ENCODE results near the gene OSBPL2. TPM values are rescaled to one million over a fixed set of nuclear protein-coding genes. Genes with fewer than 3 reads are reported as not detected.

OSBPL2 gene
- total RNA-seq, 2 experiments from 2014 or later, result 23.6 to 24.3 TPM

GRCh38 chr20:62240020-62240685 lies 1.8 kb downstream of the OSBPL2 start:
- no peak for DNase-seq
- ChIA-PET CTCF (no interaction called here), POLR2A (interaction anchor here (0.6 kb wide), 1 partner anchor 37 kb away, joined by 3 read pairs; no protein-coding TSS in a partner anchor)
- peaks cover 28% of the 10 kb centered on the region for H3K4me1 Mint-ChIP-seq (ENCODE audit: low read depth)
- peak overlapping the region; percentile 37 for H3K27ac Mint-ChIP-seq
- intact Hi-C loops (cut with micrococcal nuclease), result no loop called here
- H3K36me3 Mint-ChIP-seq (ENCODE audit: low read depth), result no peaks in the 10 kb centered on the region
- ATAC-seq, result no peak
- no peak for TF ChIP-seq CTCF (IDR thresholded peaks at IDR 0.05)
- no peaks in the 10 kb centered on the region for H3K27me3 Mint-ChIP-seq
- H3K4me3 Mint-ChIP-seq, result peak overlapping the region; percentile 23
- H3K9me3 Mint-ChIP-seq, result no peaks in the 10 kb centered on the region

GRCh38 chr20:62241506-62241905 lies 3.2 kb downstream of the OSBPL2 start:
- H3K27me3 Mint-ChIP-seq, result no peaks in the 10 kb centered on the region
- ChIA-PET CTCF (interaction anchor here (1.3 kb wide), 1 partner anchor 21 kb away, joined by 3 read pairs; no protein-coding TSS in a partner anchor), POLR2A (no interaction called here)
- ATAC-seq (no peak), DNase-seq (no peak)
- no peaks in the 10 kb centered on the region for H3K36me3 Mint-ChIP-seq (ENCODE audit: low read depth)
- H3K27ac Mint-ChIP-seq, result peak overlapping the region; percentile 2
- H3K4me1 Mint-ChIP-seq (ENCODE audit: low read depth), result peaks cover 28% of the 10 kb centered on the region
- intact Hi-C loops (cut with micrococcal nuclease), result no loop called here
- no peaks in the 10 kb centered on the region for H3K9me3 Mint-ChIP-seq
- no peak for TF ChIP-seq CTCF (IDR thresholded peaks at IDR 0.05)
- H3K4me3 Mint-ChIP-seq, result no peak overlapping the region

- H3K27me3 Mint-ChIP-seq, result no peaks in the 10 kb centered on the region
- no peak for DNase-seq
- POLR2A ChIA-PET, result no interaction called here
- no peaks in the 10 kb centered on the region for H3K9me3 Mint-ChIP-seq
- no peak overlapping the region for H3K27ac Mint-ChIP-seq
- no peak for ATAC-seq
- CTCF ChIA-PET, result interaction anchor here (1.3 kb wide), 1 partner anchor 20 kb away, joined by 3 read pairs; no protein-coding TSS in a partner anchor
- TF ChIP-seq CTCF (IDR thresholded peaks at IDR 0.05), result no peak
- intact Hi-C loops (cut with micrococcal nuclease), result no loop called here
- H3K36me3 Mint-ChIP-seq (ENCODE audit: low read depth), result no peaks in the 10 kb centered on the region
- peaks cover 33% of the 10 kb centered on the region for H3K4me1 Mint-ChIP-seq (ENCODE audit: low read depth)
- H3K4me3 Mint-ChIP-seq, result no peak overlapping the region
Observed at GRCh38 chr20:62242176-62242575, 3.9 kb downstream of the OSBPL2 start.

DNA sequence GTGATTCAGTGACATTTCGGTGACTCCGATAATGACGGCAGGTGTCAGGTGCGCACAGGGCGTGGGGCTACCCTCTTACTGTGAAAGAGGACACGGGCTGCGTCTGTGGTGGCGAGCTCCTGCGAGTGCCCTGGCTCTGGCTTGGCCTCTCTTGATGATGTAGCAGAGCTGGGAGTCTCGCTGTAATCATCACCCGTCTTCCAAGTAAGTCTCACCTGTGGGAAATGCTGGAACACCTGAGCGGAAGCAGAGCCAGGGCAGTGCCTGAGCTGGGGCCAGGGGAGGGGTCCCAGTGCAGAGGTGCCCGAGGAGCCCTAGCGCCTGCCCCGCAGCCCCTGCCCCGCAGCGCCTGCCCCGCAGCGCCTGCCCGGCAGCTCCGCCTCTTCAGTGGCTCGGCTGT lies 4.8 kb downstream of the OSBPL2 start:
- Mint-ChIP-seq H3K36me3 (ENCODE audit: low read depth) (no peaks in the 10 kb centered on the region), H3K27ac (no peak overlapping the region), H3K27me3 (no peaks in the 10 kb centered on the region), H3K4me1 (ENCODE audit: low read depth) (peaks cover 30% of the 10 kb centered on the region), H3K9me3 (no peaks in the 10 kb centered on the region), H3K4me3 (no peak overlapping the region)
- ChIA-PET CTCF (no interaction called here), POLR2A (no interaction called here)
- no peak for TF ChIP-seq CTCF (IDR thresholded peaks at IDR 0.05)
- no peak for DNase-seq
- intact Hi-C loops (cut with micrococcal nuclease), result no loop called here
- ATAC-seq, result no peak

DNA sequence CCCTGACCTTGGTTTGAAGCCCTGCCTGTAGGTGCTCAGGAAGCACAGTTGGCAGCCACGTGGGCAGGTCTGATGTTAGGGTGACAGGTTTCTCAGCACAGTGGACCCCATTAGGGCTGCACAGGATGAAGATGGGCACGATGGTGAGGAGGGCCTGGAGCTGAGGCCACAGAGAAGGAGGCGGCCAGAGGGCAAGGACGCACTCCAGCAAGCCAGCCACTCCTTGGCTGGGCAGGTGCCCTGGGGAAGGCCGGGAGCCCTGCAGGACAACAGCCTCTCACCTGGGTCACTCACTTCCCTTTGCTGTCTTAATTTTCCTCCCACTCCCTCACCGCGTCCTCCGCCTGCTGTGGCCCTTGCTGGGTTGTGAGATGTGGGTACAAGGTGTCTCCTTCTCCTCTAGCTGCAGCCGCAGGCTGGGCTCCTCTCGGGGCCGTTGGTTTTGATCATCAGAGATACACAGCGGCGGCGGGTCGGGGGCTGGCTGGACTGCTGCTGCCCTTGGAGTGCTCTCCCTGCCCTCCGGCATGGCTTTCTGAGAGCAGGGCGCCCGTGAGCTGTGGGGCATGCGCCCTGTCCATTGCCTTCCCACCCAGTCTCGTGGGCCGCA lies 5.7 kb downstream of the OSBPL2 start:
- H3K4me3 Mint-ChIP-seq, result no peak overlapping the region
- intact Hi-C loops (cut with micrococcal nuclease), result no loop called here

More for the DNA sequence above, 5.7 kb downstream of the OSBPL2 start:
- Mint-ChIP-seq H3K36me3 (ENCODE audit: low read depth) (no peaks in the 10 kb centered on the region), H3K4me1 (ENCODE audit: low read depth) (peaks cover 30% of the 10 kb centered on the region), H3K27ac (no peak overlapping the region), H3K27me3 (no peaks in the 10 kb centered on the region), H3K9me3 (no peaks in the 10 kb centered on the region)
- POLR2A ChIA-PET, result interaction anchor here (0.5 kb wide), 1 partner anchor 86 kb away, joined by 3 read pairs; no protein-coding TSS in a partner anchor
- DNase-seq (no peak), ATAC-seq (no peak)
- no peak for TF ChIP-seq CTCF (IDR thresholded peaks at IDR 0.05)
- CTCF ChIA-PET, result no interaction called here

Measured in activated CD8-positive, alpha-beta T cell treated with anti-CD3 and anti-CD28 coated beads for 36 hours (primary cell).